ENCODE results near the gene PBX4. TPM values are rescaled to one million over a fixed set of nuclear protein-coding genes. Genes with fewer than 3 reads are reported as not detected.

Gene PBX4
- total and polyA plus RNA-seq, 7 donors: 0.49 to 6.1 (median 1.9) TPM; not detected in 3

DNA sequence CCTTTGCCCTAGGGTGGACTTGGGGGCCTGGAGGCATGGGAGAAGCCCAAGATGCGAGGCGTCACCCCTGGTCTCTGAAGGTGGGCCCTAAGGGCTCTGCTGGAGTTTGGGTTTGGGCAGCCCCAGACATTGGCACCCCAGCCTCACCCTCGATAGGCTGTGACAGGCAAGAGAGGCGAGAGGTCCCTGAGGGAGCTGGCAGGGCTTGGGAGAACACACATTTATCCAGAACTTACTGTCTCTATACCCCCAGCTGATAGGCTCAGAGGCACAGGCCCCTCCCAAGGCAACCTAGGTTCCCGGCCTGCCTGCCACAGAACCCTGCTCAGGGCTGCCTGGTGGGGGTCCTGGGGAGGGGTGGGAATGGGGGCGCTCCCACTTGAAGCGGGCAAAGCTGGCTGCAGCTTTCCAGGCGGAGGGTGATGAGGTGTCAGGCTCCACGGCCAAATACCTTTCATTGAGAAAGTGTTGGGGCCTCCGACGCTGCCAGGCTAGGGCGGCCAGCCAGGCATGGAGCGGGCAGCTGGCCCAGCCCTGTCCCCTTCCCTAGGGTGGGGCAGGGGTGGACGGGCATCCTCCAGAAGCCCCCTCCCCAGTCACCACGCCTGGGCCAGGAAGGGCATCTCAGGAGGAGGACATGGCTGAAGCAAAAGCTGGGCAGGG lies 70.7 kb downstream of the PBX4 start:
- no peak overlapping the region for H3K27ac ChIP-seq
- no peaks in the 10 kb centered on the region for H3K9me3 ChIP-seq
- intact Hi-C loops (cut with DNase I): no loop called here
- WGBS, 2 donors: 45 to 75% methylated on average over 15 of the region's 15 CpGs
- DNase-seq: no peak
- H3K4me1 ChIP-seq: no peaks in the 10 kb centered on the region
- H3K4me3 ChIP-seq: no peak overlapping the region
- H3K36me3 ChIP-seq: no peaks in the 10 kb centered on the region
- peaks cover 10 to 79% (median 38%) of the 10 kb centered on the region in 3 donors for H3K27me3 ChIP-seq
- TF ChIP-seq POLR2AphosphoS5 (IDR thresholded peaks at IDR 0.05) (no peak), POLR2A (IDR thresholded peaks at IDR 0.05) (no peak), EP300 (IDR thresholded peaks at IDR 0.05) (no peak), CTCF (IDR thresholded peaks at IDR 0.05) (no peak)

GRCh38 chr19:19546751-19547162 lies 71.7 kb downstream of the PBX4 start:
- Histone ChIP-seq H3K27ac (no peak overlapping the region), H3K9me3 (no peaks in the 10 kb centered on the region), H3K27me3 (peaks cover 17 to 90% (median 49%) of the 10 kb centered on the region in 3 donors), H3K4me3 (no peak overlapping the region), H3K4me1 (no peaks in the 10 kb centered on the region), H3K36me3 (no peaks in the 10 kb centered on the region)
- TF ChIP-seq POLR2A (IDR thresholded peaks at IDR 0.05): no peak
- no peak for TF ChIP-seq EP300 (IDR thresholded peaks at IDR 0.05)
- no peak for TF ChIP-seq POLR2AphosphoS5 (IDR thresholded peaks at IDR 0.05)
- TF ChIP-seq CTCF (IDR thresholded peaks at IDR 0.05): no peak
- DNase-seq: no peak
- intact Hi-C loops (cut with DNase I): no loop called here
- 19 to 62% methylated on average over 19 of the region's 19 CpGs for WGBS, 2 donors

DNA sequence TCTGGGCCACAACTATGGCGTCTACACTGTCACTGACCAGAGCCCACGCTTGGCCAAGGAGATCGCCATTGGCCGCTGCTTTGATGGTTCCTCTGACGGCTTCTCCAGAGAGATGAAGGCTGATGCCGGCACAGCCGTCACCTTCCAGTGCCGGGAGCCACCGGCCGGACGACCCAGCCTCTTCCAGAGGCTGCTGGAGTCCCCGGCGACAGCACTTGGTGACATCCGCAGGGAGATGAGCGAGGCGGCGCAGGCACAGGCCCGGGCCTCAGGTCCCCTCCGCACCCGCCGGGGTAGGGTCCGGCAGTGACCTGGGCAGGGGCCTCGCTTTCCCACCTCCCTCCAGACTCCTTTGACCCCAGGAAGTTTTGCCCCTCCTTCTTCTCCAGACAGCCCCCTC lies 72.8 kb downstream of the PBX4 start:
- 94% methylated on average over 23 of the region's 23 CpGs for WGBS, 2 donors
- no peak overlapping the region for H3K4me3 ChIP-seq
- peaks cover 27 to 97% (median 59%) of the 10 kb centered on the region in 3 donors for H3K27me3 ChIP-seq
- peaks cover 0 to 10% (median 9%) of the 10 kb centered on the region in 4 donors for H3K4me1 ChIP-seq
- TF ChIP-seq CTCF (IDR thresholded peaks at IDR 0.05) (no peak), POLR2A (IDR thresholded peaks at IDR 0.05) (no peak), EP300 (IDR thresholded peaks at IDR 0.05) (no peak), POLR2AphosphoS5 (IDR thresholded peaks at IDR 0.05) (no peak)
- intact Hi-C loops (cut with DNase I): no loop called here
- no peak overlapping the region for H3K27ac ChIP-seq
- no peaks in the 10 kb centered on the region for H3K9me3 ChIP-seq
- H3K36me3 ChIP-seq: no peaks in the 10 kb centered on the region
- no peak for DNase-seq

- H3K4me1 ChIP-seq: peaks cover 0 to 17% (median 15%) of the 10 kb centered on the region in 4 donors
- intact Hi-C loops (cut with DNase I): no loop called here
Observed at GRCh38 chr19:19544954-19545591, 73.4 kb downstream of the PBX4 start.

More at GRCh38 chr19:19544954-19545591, 73.4 kb downstream of the PBX4 start:
- Histone ChIP-seq H3K36me3 (no peaks in the 10 kb centered on the region), H3K27me3 (peaks cover 34 to 97% (median 66%) of the 10 kb centered on the region in 3 donors), H3K9me3 (no peaks in the 10 kb centered on the region), H3K4me3 (no peak overlapping the region), H3K27ac (no peak overlapping the region)
- WGBS, 2 donors: 87 to 94% methylated on average over 53 of the region's 53 CpGs
- DNase-seq: no peak
- TF ChIP-seq CTCF (IDR thresholded peaks at IDR 0.05) (no peak), POLR2A (IDR thresholded peaks at IDR 0.05) (no peak), POLR2AphosphoS5 (IDR thresholded peaks at IDR 0.05) (no peak), EP300 (IDR thresholded peaks at IDR 0.05) (no peak)
